ENCODE data around the gene PXDN.

- no peak for TF ChIP-seq PATZ1 (tag by site-specific recombination; IDR thresholded peaks at IDR 0.05)
- TF ChIP-seq GLI4 (tag by site-specific recombination; IDR thresholded peaks at IDR 0.05): no peak
- TF ChIP-seq CTCF (tag by site-specific recombination; IDR thresholded peaks at IDR 0.05): no peak
- TF ChIP-seq ZNF513 (tag by site-specific recombination; IDR thresholded peaks at IDR 0.05): no peak
- TF ChIP-seq TRIM28 (IDR thresholded peaks at IDR 0.05; ENCODE audit: borderline replicate concordance, low read length): no peak
- no peak for TF ChIP-seq ZNF610 (tag by site-specific recombination; IDR thresholded peaks at IDR 0.05; ENCODE audit: borderline replicate concordance)
- TF ChIP-seq, protein P1, sequence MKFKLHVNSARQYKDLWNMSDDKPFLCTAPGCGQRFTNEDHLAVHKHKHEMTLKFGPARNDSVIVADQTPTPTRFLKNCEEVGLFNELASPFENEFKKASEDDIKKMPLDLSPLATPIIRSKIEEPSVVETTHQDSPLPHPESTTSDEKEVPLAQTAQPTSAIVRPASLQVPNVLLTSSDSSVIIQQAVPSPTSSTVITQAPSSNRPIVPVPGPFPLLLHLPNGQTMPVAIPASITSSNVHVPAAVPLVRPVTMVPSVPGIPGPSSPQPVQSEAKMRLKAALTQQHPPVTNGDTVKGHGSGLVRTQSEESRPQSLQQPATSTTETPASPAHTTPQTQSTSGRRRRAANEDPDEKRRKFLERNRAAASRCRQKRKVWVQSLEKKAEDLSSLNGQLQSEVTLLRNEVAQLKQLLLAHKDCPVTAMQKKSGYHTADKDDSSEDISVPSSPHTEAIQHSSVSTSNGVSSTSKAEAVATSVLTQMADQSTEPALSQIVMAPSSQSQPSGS (tag by site-specific recombination; IDR thresholded peaks at IDR 0.05; ENCODE audit: low read depth): no peak
- TF ChIP-seq TCF7L2 (IDR thresholded peaks at IDR 0.05; ENCODE audit: borderline replicate concordance, low read depth, low read length): no peak
- no peak for TF ChIP-seq MZF1 (tag by site-specific recombination; IDR thresholded peaks at IDR 0.05; ENCODE audit: borderline replicate concordance)
- TF ChIP-seq RBAK (tag by site-specific recombination; IDR thresholded peaks at IDR 0.05): no peak
- TF ChIP-seq ZBTB7A (tag by site-specific recombination; IDR thresholded peaks at IDR 0.05; ENCODE audit: low read depth): no peak
- TF ChIP-seq ZNF140 (tag by site-specific recombination; IDR thresholded peaks at IDR 0.05): no peak
- no peak for TF ChIP-seq ZEB2 (tag by site-specific recombination; IDR thresholded peaks at IDR 0.05)
- no peak for TF ChIP-seq FEZF1 (tag by site-specific recombination; IDR thresholded peaks at IDR 0.05)
Measured at GRCh38 chr2:1780693-1781092, 36.4 kb upstream of the PXDN start.

All from HEK293 (cell line).